ENCODE data around the gene DSPP.
"Not testable (repeated sequence)": the region's sequence is repeated elsewhere in the genome, so short reads cannot be mapped to it uniquely, and the experiment has no call there.

The DSPP gene

DNA sequence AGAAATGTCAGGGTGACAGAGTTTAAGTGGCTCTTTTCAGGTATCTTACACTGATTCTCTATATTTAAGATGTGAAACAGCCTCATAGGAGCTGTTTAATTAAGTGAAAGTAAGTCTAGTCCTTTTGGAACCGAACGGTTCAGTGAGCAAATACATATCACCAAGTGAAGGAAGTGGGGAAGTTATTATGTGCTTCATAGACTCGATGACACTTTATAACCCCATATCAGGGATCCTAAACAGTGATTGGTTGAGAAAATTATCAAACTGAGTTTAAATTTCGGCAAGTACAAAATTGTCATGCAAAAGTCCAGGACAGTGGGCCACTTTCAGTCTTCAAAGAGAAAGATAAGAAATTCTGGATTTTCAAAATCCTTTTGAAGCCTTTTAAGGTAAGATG lies at the start of gene DSPP:
DSPP (plus strand) TSS at position 301 of the 400 bp plus-strand sequence. CDS start 2,380 bp downstream, outside the sequence.
- DNase-seq: no peak

DNA sequence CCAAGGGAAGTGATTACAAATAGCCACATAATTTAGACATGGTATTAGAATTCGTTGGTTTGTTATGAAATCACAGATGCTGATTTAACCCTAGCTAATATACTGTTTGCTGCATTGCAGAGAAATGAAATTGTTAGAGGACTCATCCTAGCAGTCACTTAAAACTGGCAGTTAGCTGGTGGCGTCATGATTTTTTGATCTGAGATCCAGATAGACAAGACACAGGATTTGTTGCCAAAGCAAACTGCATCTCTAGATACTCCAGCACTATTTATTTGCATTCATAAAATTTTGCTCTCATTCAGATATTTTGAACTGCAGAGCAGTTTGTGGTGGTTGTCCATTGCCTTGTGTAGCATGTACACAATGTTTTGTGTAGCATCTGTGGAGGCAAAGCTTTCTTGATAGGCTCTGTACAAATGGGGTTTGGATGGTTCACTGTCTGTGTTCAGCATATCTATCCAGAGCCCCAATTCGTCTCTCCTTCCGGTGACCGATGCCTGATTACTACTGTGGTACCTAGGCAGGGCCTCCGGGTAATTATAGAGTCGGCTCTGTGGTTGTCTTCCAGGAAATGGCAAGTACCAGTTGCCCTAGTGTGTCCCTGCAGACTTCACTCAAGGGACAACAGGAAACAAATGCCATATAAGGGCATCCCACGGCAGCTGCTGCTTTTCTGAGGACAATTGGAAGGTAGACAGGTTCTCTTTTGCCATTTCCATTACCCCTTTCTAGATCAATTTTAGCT lies 49.1 kb upstream of the DSPP start:
- peak; percentile 0 for DNase-seq

DNA sequence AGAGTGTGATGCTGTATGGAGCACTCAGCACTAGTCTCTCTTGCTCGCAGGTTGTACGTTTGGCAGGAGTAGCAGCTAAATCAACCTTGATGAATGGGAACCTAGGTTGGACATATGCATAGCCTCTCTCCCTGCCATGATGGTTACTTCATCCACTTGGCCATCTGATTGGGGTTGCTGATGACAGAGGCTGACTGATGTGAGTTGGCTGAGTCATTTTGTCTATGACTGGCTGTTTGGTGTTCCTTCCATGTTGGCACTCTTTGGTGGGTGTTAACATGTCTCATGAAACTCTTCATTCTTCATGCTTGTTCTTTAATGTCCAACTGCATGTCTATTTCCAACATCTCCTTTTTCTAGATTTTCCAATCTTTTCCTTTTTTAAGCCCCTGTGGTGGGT lies 47.5 kb upstream of the DSPP start:
- DNase-seq: no peak

DNA sequence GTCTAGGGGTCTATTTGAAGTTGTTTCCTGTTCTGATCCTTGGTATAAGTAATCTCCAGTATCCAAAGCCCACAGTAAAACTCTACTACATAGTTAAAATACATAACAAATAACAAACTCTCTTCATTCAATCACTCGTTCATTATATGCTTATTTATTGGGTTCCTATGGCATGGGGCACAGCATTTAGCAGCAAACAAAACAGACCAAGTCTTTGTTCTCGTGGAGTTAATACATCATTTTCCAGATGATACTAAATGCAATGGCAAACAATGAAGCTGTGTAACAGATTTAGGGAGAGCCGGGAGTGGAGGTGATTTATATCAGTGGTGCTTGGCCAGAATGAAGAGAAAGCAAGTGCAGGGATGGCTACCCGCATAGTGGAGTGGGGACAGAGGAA lies 42.6 kb upstream of the DSPP start:
- DNase-seq: no peak

DNA sequence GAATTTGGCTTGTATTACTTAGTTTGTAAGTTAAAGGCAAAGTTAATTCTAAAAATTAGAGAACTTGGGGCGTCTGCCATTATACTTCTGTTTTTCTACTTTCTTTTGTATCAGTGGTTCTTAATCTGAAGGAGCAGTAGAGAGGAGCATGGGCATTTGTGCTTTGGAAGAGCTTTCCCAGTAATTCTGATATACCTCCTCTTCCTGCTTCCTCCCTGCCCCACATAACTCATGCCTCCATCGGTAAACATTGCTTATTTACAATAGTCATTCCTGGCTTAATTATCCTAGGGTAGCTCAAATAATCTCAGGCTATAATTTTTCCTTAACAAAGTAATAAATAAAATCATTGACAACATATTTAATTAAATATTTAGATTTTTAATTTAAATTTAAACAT lies 42.1 kb upstream of the DSPP start:
- DNase-seq: no peak

DNA sequence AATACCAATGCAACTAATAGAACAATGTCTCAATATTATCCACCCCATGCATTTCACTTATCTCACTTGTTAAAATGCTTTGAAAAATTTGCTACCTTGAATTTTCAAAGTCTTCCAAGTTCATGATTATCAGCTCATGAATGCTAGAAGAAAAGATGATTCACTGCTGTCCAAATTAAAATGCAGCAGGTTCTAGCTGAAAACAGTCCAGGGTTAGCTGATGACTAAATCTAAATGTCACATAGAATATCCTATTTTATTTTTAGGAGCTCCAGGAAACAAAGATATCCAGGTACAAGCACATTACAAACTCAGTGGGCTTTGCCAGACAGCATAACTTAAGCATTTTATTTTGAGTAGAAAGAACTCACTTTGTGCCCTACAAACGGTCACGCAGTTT lies 41.1 kb upstream of the DSPP start:
- DNase-seq: no peak

DNA sequence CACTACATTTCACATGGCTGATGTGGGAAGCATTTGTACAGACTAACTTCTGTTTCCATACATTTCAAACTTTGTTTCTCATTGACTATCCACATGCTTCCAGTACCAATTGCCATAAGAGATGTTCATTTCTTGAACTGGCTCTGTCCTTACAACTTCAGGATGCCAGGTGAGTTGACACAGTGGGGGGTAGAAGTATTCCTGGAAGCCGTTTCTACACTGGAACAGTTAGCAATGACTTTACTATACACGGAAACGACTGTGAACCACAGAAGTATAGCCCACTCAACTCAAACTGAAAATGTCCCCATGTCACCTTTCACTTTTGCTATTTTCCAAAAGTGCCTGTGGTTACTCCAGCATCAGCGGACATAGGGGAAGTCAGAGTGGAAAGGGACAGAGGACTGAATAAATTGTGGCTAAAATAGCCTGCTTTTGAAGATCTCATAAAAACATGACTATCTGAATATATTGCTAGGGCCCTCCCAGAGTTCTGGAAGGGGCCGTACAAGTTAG lies 38.0 kb upstream of the DSPP start:
- no peak for DNase-seq

DNA sequence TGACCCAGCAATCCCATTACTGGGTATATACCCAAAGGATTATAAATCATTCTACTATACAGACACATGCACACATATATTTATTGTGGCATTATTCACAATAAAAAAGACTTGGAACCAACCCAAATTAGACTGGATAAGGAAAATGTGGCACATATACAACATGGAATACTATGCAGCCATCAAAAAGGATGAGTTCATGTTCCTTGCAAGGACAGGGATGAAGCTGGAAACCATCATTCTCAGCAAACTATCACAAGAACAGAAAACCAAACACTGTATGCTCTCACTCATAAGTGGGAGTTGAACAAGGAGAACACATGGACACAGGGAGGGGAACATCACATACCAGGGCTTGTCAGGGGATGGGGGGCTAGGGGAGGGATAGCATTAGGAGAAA lies 34.0 kb upstream of the DSPP start:
- not testable (repeated sequence) for DNase-seq

DNA sequence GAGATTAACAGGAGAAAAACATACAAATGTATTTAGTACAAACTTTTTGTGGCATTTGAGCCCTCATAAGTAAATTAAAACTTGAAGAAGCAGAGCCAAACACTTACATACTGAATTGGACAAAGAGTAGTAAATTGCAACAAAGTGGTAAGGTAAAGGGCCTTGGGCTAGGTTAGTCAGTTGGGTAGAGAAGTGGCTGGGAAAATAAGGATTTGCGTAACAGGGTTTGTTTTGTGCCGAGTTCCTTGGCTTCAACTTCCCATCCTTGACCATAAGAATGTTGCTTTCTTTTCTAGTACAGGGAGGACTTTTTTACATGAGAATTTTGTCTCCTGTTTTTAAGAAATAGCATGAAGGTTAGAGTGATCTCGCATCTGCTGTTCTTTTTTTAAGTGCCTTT lies 33.3 kb upstream of the DSPP start:
- DNase-seq: no peak

DNA sequence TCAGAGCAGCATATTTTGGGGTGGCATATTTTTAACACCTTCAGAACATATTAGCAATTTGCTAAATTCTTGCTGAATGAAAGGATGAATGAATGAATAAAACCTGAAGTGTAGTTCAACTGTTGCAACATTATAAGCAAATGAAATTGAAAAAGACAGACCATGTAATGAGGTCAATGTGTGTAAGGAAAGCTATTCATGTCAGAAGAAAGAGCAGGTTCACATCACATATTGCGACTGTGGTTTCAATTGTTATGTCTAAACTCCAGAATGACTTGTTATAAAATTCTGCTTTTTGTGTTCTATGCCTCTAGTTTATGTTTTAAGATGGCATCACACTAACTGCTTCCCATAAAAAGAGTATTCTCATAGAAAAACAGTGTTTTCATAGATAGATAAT lies 32.9 kb upstream of the DSPP start:
- DNase-seq: no peak

DNA sequence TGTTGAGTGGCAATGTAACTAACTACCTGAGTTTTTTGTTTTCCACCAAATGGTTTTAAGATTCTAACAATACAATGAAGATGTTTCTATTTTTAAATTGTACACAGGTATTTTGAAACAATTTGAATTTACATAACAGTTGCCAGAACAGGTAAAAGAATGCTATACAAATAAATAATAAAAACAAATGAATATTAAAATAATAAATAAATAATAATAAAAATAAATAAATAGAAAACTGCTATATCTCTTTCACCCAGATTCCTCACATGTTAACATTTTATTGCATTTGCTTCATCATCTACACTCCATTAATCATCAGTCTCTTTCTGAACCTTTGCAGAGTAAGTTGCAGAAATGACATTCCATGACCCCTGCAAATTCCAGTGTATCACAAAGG lies 32.3 kb upstream of the DSPP start:
- DNase-seq: no peak

DNA sequence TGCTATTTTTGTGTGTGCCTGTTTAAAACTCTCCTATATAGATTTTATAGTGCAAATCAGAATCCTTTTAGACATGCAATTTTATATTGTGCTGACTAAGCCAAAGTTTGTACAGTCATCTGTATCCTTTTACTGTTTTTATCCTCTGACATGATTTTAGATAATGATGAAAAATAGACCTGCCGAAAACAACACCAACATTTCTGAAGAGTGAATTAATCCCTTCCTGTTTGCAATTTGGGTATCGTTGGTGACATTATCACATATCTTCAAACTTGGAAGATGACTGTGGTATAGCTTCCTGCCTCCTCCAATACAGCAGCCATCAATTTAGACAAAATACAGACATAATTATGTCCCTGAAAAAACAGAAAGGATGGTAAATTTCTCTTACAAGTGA lies 28.9 kb upstream of the DSPP start:
- no peak for DNase-seq

DNA sequence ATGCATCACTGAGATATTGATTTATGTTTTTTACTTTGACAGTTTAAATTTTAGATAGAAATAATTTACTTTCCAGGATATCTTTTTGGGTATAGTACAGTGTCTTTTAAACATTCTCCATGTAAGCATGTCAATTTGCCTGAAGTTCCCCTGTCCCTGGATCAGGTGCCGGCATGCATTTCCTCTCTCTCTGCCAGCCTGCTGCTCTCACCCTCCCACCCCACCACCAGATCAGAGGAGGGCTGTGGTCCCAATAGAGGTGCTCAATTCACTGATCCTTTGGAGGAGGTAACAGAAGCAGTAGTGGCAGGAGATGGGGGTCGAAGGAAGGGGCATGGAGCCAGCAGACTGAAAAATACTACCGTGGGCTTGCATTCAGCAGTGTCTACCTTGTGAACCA lies 28.3 kb upstream of the DSPP start:
- DNase-seq: no peak

DNA sequence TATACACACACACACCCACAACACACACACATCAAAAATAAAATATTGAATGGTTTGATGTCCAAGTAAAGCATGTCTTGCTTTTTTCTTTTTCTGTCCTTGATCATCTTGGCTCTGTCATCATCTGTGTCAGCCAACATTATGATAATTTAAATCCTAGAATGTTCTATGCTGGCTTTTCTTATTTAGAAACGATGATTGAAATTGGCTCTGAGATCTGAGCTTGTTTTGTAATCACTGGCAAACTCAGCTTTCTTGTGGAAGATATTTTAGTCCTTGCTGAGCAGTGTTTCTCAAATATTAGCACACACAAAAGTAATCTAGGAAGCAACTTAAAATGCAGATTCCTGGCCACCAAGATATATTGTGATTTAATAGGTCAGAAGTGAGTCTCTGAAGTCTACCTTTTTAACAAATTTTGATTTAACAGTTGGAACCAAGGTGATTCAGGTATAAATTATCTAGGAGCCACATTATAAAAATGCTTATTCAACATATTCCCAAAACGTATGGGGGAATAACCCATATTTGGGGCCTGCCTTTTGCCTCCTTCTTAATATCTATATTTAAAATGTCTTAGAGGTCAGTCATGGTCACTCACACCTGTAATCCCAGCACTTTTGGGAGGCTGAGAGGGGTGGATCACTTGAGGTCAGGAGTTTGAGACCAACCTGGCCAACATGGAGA lies 24.0 kb upstream of the DSPP start:
- DNase-seq: no peak

DNA sequence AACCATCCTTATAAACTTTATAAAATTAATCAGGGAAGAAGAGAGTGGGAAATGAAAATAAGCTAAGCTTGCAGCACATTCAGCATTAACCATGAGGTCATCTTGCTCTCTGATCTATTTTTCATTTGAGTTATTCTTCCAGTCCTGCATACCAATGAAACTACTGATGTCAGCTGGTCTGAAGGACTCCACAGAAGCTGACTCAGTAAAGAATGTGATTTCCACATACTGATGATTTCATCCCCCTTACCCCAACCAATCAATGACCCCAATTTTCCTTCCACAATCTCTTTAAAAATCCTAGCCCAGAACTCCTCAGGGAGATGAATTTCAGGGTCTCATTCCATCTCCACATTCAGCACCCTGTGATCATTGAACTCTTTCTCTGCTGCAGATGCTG lies 18.8 kb upstream of the DSPP start:
- no peak for DNase-seq

DNA sequence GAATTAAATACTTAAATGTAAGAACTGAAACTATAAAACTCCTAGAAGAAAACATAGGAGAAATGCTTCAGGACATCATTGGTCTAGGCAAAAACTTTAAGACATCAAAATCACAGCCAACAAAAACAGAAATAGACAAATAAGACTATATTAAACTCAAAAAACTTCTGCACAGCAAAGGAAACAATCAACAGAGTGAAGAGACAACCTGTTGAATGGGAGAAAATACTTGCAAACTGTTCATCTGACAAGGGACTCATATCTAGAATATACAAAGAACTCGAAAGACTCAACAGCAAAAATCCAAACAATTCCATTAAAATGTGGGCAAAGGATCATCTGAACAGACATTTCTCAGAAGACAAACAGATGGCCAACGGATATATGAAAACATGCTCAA lies 16.2 kb upstream of the DSPP start:
- DNase-seq: no peak

DNA sequence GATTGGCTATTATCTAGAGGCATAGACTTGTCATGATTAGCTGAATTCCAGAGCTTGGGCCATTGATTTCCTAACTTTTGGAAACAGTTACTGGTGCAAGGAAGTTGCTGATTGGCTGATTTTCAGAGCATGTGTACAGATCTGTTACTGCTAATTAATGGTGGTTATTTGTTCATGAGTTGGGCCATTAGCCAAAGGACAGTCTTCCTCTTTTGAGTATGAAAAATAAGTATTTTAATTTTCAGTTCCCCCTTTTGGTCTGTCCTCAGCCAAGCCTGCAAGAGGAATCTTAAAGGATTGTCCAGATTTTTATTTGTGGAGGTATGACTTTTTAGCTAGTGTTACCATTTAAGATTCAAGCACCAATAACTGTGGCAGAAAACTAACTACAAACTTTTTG lies 7.0 kb upstream of the DSPP start:
- DNase-seq: no peak

DNA sequence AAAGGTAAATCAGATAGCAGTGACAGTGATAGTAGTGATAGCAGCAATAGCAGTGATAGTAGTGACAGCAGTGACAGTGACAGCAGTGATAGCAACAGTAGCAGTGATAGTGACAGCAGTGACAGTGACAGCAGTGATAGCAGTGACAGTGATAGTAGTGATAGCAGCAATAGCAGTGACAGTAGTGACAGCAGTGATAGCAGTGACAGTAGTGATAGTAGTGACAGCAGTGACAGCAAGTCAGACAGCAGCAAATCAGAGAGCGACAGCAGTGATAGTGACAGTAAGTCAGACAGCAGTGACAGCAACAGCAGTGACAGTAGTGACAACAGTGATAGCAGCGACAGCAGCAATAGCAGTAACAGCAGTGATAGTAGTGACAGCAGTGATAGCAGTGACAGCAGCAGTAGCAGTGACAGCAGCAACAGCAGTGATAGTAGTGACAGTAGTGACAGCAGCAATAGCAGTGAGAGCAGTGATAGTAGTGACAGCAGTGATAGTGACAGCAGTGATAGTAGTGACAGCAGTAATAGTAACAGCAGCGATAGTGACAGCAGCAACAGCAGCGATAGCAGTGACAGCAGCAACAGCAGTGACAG lies 6.1 kb downstream of the DSPP start:
- DNase-seq: no peak

DNA sequence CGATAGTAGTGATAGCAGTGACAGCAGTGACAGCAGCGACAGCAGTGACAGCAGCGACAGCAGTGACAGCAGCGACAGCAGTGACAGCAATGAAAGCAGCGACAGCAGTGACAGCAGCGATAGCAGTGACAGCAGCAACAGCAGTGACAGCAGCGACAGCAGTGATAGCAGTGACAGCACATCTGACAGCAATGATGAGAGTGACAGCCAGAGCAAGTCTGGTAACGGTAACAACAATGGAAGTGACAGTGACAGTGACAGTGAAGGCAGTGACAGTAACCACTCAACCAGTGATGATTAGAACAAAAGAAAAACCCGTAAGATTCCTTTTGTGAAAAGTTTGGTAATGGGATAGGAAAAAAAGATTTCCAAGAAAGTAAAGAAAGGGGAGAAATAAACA lies 7.9 kb downstream of the DSPP start:
- DNase-seq: no peak

DNA sequence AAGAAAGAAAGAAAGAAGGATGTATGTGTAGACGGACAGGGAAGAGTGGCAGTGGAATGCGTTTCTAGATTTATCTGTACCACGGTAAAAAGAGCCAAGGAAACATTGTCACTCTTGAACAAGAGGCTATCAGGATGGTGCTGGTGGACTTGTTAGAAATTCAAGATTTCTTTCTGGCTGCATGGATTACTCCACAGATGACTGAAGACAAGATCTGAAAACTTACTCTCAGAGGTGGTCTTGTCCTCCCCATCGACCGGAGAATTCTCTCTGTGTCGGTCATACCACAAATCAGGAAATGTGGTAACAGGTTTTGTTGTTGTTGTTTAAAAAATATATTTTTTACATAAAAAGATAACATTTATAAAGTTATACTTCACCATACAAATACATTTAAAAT lies 11.8 kb downstream of the DSPP start:
- no peak for DNase-seq

DNA sequence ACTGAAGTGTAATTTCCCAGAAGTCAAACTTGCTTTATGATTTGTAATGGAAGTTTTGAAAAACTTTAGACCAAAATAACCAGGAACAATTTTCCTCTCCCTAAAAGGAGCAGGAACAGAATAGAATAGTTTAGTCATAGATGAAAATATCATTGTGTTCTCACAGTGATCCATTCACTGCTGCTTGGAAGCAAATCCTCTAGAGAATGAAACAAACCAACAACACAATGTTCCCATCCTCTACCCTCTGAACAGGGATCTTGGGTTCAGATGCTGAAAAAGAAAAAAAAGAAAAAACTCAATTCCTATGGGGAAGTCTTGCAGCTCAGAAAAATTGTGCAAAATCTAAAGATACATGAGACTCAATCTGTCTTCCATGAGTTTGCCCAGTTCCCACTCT lies 12.2 kb downstream of the DSPP start:
- no peak for DNase-seq

DNA sequence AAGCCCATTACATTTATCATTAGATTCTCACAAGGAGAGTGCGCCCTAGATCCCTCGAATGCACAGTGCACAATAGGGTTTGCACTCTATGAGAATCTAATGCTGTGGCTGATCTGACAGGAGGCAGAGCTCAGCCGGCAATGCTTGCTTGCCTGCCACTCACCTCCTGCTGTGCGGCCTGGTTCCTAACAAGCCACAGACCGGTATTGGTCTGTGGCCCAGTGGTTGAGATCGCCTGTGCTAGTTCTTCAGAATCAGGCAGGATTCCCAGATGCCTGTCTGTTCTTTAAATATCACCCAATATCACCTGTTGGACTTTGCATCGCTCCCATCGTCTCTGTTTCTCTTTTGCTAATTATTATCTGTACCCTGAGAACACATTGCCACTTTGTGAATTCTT lies 14.0 kb downstream of the DSPP start:
- no peak for DNase-seq

DNA sequence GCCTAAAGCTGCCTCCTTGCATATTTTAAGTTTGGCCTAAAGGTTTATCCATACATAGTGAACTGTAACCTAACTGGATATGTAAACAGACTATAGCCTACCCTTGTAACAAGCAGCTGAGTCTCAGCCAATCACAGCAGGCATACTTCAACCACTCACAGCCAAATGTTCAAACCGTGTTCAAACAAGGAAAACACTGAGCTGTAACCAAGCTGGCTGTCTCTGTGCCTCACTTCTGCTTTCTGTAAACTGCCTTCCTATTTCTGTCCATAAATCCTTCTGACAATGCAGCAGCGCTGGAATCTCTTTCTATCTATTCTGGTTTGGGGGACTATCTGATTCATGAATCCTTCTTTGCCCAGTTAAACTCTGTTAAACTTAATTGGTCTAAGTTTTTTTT lies 16.4 kb downstream of the DSPP start:
- DNase-seq: no peak

DNA sequence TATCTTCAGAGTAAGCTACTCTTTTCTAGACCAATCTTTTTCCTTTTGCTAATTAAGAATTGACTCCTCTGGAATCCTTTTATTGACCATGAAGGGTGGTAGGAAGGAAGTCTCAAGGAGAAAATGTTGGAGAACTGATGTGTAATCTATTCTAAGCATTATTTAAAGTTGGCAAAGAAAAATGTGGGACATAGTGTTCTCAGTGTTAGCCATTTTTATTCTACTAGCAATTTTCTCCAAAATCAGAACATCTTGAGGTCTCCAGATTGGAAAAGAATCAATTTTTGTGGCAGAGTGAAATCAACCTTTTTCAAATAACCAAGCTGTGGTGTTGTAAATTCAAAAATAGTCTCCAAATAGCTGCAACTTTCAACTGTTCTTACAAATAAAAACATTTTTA lies 23.3 kb downstream of the DSPP start:
- DNase-seq: no peak

Data from stimulated activated CD4-positive, alpha-beta T cell treated with anti-CD3 and anti-CD28 coated beads, Interleukin-12 subunit alpha, Interleukin-12 subunit beta, amount 100 ng/mL, for 4 hours (primary cell).